Medulla oblongata (tissue), 1 donor: ENCODE measurements around the gene CXCR5.

Experiments used
- DNase-seq: peaks from one replicate; pipeline ENCODE4 v3.0.0-alpha.2; 2015; ENCODE audit errors: extremely low spot score

Gene CXCR5

GRCh38 chr11:118898400-118899295 lies 15.0 kb downstream of the CXCR5 start:
- DNase-seq: no peak

DNA sequence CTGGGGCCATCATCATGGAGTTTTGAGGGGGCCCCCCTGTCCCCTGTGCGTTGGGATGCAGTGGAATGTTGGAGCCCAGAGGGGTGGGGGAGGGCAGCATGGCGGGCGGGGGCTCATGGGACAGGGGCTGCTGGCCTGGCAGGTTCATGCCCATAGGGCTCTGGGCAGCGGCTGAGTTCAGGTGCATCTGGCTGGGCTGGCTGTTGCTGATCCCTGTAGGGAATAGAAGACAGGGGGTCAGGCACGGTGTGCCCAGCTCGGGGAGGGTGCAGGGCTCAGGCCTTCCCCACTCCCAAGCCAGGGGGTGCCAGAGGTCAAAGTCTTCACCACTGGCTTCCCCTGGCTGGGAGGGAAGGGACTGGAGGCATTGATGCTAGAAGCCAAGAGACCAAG lies 15.6 kb downstream of the CXCR5 start:
- no peak for DNase-seq

- DNase-seq: no peak
These were observed 16.1 kb downstream of the CXCR5 start for GRCh38 chr11:118899706-118900360.

GRCh38 chr11:118900535-118901384 lies 17.1 kb downstream of the CXCR5 start:
- no peak for DNase-seq

- no peak for DNase-seq
These were observed 18.0 kb downstream of the CXCR5 start for GRCh38 chr11:118901494-118902335.

DNA sequence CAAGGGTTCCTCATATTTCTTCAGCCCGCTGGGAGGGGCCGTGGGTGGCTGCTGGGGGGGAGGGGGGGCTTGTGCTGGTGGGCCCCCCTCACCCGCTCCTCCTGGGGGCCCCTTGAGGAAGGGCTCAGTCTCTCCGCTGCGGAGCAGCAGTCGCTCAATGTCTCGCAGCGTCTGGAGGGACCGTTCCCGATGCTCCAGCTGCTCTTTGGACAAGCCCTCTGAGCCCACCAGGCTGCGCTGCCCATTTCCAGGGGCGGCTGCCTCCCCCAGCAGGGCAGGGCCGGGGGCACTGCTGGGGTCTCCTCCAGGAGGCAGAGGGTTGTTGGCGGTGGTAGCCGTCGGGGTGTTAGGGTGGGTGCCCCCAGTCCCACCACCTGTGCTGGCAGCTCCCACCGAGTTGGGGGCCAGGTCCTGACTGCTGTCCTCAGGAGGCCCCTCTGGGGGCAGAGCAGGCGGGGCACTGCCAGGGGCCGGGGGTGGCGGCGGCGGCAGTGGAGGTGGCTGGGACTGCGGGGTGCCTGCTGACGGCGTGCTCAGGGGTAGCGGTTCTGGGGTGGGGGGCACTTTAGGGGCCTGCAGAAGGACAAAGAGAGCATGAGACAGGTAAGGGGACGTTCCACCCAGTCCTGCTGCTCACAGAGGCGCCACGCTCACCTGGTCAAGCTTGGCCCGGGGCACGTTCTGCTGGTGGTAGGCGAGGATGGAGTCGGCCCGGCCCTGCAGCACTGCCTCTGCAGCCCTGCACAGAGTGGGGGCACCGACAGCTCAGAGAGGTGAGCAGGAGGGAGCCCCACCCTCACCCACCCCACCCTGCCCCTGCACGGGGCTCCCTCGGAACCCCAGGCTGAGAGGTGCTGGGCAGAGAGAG lies 18.9 kb downstream of the CXCR5 start:
- DNase-seq: no peak

- no peak for DNase-seq
These were observed 19.7 kb downstream of the CXCR5 start for GRCh38 chr11:118903204-118904015.

DNA sequence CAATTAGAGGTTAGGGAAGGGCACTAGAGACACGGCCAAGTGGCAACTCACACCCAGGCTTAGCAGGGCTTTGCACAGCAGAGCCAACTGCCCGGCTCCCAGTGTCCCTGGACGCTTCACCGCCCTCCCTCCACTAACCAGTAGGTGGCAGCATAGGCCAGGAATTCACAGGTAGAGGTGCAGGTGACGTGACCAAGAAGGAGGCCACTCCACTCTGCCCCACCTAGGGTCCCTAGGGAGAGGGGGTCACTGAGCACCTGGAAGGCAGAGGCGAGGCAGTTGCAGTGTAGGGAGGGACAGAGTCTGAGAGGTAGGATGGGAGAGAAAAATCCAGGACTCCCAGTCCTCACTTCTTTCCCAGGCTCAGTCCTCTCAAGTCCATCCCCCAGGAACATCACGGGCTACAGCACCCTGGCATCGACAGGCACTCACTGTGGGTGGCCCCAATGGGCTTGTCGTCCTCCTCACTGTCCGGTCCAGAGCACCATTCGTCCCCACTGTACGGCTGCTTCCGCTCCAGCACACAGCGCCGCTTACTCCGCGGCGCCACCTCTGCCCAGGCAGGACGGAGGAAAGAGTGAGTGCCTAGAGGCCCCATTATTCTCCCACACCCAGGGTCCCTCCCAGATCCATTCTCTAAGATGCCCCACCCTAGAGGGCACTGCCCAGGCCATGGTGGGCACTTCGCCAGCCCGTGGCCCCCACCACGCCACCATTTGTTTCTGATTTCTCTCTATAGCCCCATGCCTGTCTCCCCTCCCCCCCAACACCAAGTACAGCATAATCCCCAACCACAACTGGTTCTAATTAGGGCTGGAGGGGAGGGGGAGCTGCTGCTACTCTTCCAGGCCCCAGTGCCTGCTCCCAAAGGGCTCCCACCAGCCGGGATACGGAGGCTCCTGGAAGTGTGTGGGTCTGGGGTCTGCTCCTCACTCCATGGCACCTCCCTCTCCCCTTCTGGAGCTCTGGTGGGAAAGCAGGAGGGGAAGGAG lies 23.7 kb downstream of the CXCR5 start:
- DNase-seq: peak; percentile 94

- DNase-seq: no peak
These were observed 24.6 kb downstream of the CXCR5 start for GRCh38 chr11:118908264-118908663.

DNA sequence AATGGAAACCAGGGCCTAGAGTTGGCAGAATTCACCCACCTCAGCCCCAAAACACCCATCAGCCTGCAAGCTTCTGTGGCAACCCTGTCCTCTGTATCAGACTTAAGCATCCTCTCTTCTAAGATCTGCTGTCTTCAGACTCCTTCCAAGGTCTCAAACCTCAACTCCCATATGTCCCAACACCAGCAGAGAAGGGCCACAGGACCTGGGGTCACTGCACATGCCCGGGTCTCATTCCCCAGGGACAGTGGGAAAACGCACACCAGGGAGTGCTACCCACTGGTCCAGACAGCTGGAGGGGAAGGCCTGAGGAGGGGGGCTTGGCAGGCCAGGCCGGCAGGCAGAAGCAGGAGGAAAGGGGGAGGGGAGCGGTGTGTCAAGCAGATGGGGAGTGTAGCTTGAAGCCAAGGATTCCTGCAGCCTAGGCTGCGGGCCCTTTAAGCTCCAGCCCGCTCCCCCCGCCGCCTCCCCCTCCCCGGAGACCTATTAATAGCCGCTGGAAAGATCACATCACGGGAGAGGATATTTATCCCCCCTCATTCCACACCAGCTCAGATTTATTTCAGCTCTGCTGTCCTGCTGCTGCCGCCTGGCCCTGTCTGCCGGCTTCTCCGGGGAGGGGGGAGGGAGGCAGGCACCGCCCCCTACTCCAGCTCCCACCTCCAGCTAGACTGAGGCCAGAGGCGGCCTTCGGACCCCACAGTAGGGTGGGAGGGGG lies 25.4 kb downstream of the CXCR5 start:
- peak; percentile 60 for DNase-seq

- DNase-seq: no peak
These were observed 26.1 kb downstream of the CXCR5 start for GRCh38 chr11:118909619-118910308.

DNA sequence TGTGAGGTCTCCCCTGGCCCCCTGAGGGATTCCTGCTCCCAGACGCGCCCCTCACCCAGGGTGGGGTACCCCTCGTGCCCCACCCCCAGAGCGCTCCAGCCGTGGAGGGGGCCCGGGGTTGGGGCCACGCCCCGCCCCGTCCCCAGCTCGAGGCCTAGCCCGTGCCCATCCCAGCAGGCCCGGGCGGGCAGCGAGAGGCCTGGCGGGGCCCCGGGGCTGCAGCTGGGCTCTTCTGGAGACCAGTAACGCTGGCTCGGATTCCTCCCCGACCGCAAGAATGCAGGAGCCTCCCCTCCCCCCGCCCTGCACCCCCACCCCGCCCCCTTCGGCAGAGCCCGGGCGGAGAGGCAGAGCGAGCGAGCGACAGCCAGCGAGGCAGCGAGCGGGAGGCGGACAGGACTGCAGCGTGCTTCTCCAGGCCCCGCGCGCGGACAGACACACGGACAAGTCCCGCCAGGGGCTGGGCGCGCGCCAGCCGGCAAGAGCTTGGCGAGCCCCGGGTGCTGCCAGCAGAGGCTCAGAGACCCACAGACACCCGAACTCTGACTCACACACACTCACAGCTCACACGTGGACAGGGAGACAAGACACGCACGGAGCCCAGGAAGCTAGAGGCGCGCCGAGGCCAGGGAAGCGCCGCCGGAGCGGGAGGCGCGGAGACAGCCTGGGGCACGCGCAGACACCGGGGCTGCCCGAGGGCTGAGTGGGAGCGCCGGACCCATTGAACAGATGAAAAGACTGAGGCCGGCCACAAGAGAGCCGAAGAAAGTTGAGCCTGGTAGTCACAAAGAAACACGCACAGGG lies 26.8 kb downstream of the CXCR5 start:
- no peak for DNase-seq

DNA sequence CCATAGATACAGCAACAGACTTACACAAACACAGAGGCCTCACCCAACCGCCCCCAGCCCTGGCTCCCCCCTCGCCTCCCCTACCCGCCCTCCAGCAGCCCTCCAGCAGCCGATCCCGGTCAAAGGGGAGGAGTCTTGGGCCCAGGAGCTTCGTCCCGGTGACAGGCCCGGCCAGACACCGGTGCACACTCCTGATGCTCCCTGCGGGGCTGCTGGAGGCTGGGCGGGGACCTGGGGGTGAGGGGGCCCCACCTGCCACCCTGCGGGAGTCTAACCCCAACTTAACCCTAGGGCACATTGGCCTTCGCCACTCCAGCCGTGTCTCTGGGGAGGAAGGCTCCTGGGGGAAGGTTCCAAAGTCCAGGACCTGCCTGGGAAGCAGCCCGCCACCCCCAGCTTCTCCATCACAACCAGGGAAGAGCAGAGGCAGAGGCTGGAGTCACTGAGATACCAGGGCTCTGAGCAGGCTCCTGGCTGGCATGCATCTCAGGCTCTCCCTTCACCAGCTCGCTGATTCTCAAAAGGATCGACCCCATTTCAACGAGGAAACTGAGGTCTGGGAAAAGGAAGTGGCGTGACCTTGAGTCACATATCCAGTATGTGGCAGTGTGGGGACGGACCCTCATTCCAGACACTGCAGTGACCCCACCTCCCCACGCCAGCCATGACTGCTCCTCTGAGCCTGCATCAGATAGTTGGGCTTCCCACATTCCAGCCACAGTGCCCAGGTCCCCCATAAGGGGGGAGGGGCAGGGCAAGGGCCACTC lies 27.6 kb downstream of the CXCR5 start:
- no peak for DNase-seq

DNA sequence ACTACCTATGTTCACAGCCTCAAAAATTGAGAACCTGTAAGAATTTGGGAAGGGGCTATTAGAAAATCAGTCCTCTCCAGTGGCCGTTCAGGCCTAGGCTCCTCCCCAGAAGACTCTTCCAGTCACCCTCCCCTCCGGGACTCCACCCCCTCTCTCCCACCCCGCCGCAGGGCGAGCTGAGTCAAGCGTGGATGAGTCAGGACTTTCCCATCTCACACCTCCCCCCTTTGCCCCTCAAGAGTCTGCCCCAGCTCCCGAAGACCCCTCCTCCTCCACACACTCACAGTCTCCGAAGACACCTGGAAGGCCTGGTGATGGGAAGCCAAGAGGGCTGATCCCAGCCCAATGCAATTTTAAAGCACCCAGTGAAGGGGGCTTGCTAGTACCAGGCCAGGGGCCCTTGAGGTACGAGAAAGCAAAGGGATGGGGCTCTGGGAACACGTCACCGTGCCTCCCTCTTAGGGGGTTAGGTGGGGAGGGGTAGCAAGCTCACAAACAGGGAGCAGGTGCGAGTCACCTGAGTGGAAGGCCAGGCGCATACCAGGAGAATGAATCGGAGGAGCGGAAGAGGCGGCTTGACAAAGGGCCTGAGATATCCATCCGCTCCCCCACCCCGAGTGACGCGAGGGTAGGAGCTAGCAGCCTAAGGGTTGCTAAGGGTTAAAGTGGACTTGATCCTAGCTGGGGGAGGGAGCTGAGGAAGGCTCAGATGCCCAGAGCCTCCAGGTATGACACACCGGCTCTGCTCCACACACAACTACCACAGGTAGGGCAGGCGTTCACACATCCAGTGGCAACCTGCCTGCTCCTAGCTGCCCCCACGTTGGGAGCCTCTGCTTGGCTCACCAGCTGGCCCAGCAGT lies 28.4 kb downstream of the CXCR5 start:
- DNase-seq: no peak
